22Rv1 (cell line): Measurements from ENCODE around the gene CFAP161.
"Not testable (repeated sequence)": the region's sequence is repeated elsewhere in the genome, so short reads cannot be mapped to it uniquely, and the experiment has no call there.

Experiments
- ZFX ChIP-seq: fragments of 450-650 bp; IDR thresholded peaks from 2 replicates; pipeline ENCODE4 v1.6.1; 2017; ENCODE audit warnings: antibody characterized with exemption, borderline replicate concordance
- TF ChIP-seq, protein P1 (sequence below): fragments of 450-650 bp; IDR thresholded peaks from 2 replicates; pipeline ENCODE4 v1.5.1; 2017; ENCODE audit warnings: mild to moderate bottlenecking

DNA sequence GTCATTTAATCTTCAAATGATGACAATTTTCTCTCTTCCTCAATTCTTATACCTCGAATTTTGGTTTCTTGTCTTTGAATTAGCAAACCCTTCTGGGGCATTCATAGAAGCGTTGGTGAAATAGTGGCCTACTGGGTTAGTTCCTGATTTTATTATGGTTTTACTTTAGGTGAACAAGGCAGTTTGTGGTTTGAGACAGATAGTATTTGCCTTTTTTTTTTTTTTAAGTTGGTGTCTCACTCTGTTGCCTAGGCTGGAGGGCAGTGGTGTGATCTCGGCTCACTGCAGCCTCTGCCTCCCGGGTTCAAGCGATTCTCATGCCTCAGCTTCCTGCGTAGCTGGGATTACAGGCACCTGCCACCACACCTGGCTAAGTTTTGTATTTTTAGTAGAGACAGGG lies 7.4 kb downstream of the CFAP161 start:
- TF ChIP-seq, protein P1, sequence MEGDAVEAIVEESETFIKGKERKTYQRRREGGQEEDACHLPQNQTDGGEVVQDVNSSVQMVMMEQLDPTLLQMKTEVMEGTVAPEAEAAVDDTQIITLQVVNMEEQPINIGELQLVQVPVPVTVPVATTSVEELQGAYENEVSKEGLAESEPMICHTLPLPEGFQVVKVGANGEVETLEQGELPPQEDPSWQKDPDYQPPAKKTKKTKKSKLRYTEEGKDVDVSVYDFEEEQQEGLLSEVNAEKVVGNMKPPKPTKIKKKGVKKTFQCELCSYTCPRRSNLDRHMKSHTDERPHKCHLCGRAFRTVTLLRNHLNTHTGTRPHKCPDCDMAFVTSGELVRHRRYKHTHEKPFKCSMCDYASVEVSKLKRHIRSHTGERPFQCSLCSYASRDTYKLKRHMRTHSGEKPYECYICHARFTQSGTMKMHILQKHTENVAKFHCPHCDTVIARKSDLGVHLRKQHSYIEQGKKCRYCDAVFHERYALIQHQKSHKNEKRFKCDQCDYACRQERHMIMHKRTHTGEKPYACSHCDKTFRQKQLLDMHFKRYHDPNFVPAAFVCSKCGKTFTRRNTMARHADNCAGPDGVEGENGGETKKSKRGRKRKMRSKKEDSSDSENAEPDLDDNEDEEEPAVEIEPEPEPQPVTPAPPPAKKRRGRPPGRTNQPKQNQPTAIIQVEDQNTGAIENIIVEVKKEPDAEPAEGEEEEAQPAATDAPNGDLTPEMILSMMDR = not testable (repeated sequence)
- not testable (repeated sequence) for TF ChIP-seq ZFX
